Prostate gland (tissue), 2 donors: Measurements from ENCODE around the gene FITM2. TPM values are rescaled to one million over a fixed set of nuclear protein-coding genes. Genes with fewer than 3 reads are reported as not detected.

Source experiments
- DNase-seq: peaks from one replicate; pipeline ENCODE4 v3.0.0-alpha.2; 2019; ENCODE audit warnings: low spot score
- H3K27ac ChIP-seq, 2 donors: fragments of 200-600 bp; sonication (generic); 2 replicates each; pipeline ENCODE4 v1.5.1; 2017 to 2019
- H3K27me3 ChIP-seq: fragments of 200-600 bp; sonication (generic); replicated peaks from 2 replicates; pipeline ENCODE4 v1.5.1; 2019; ENCODE audit not compliant: insufficient read depth
- H3K36me3 ChIP-seq, 2 donors: fragments of 200-600 bp; sonication (generic); 1 replicate in 1 of 2; 2 replicates in 1 of 2; pipeline versions ENCODE4 v1.5.1 to v1.8.1; 2017 to 2019
- H3K4me1 ChIP-seq: fragments of 200-600 bp; sonication (generic); replicated peaks from 2 replicates; pipeline ENCODE4 v1.5.1; 2019
- H3K4me3 ChIP-seq, 2 donors: fragments of 200-600 bp; sonication (generic); 2 replicates each; pipeline ENCODE4 v1.5.1; 2017 to 2019
- H3K9me3 ChIP-seq: fragments of 200-600 bp; sonication (generic); 2 replicates; pipeline ENCODE4 v1.5.1; 2017
- CTCF ChIP-seq, 4 experiments: fragments of 200-600 bp in 2 of 4; fragments of 450-650 bp in 2 of 4; sonication (generic) in 2 of 4; IDR thresholded peaks; 1 replicate in 3 of 4; 2 replicates in 1 of 4; pipeline ENCODE4 v1.5.1; 2016 to 2019; ENCODE audit warnings: antibody characterized with exemption in 4 of 4, mild to moderate bottlenecking in 2 of 4, moderate library complexity in 2 of 4
- POLR2A ChIP-seq: fragments of 450-650 bp; IDR thresholded peaks from one replicate; pipeline ENCODE4 v1.6.1; 2016; ENCODE audit warnings: antibody characterized with exemption, mild to moderate bottlenecking
- POLR2AphosphoS5 ChIP-seq: sonication (generic); formaldehyde crosslinking; IDR thresholded peaks from one replicate; pipeline ENCODE4 v1.6.1; 2017; ENCODE audit warnings: antibody characterized with exemption
- WGBS: methylation state at CpG from one replicate; pipeline ENCODE4 v1.1.5; 2018; 5-methylcytosine and 5-hydroxymethylcytosine counted together
- intact Hi-C: fragments of 100-400 bp; cut with DNase I; formaldehyde crosslinking; loops from one replicate; pipeline ENCODE4 v1.14.2; 2022
- total RNA-seq, 2 donors: library from RNA; depleted of rRNA; stranded (reverse); fragments of >200 nt; gene quantifications; one replicate each; pipeline ENCODE4 v1.1.0, GENCODE V29; 2016

Gene FITM2, protein sequence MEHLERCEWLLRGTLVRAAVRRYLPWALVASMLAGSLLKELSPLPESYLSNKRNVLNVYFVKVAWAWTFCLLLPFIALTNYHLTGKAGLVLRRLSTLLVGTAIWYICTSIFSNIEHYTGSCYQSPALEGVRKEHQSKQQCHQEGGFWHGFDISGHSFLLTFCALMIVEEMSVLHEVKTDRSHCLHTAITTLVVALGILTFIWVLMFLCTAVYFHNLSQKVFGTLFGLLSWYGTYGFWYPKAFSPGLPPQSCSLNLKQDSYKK
- total RNA-seq, result 10 to 100 TPM; 11.6 to 24.2 TPM

DNA sequence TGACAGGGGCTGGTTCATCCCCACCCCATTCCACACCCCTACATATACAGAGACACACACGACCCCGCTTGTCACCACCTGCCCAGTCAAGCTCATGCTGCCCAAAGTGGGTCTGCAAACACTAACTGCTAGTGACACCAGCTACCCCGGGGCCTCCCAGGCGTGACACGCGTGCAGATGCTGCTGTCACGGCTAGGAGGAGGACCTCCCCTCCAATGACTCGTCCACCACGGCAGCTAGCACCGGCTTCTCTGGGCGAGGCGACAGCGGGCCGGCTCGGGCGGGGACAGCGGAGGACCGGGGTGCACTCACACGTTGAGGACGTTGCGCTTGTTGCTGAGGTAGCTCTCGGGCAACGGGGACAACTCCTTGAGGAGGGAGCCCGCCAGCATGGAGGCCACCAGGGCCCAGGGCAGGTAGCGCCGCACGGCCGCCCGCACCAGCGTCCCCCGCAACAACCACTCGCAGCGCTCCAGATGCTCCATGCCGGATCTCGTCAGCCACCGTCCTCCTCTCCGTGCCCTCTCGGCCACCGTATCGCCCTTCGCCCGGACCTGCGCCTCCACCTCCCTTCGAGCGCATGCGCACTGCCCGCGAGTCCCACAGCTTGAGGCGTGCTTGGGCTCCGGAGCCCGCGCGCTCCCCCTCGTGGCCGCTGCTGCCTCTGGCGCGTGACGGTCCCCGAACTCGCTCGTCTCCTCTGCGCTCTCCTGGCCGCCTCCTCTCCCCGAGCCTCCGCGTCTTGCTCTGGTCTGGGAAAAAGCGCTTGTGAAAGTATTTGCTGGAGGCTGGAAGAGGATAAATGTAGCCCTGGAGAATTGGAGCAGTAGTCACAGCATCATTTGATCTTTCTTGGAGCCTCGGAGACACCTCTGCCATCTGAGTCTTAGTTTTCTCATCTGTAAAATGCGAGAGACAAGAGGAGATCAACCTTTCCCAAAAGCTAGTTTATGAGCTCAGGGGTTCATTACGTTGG lies at the start of gene FITM2:
FITM2 (minus strand) TSS at position 539 of the 976 bp plus-strand sequence; CDS start at position 485, 54 bp downstream.
- WGBS, result 2% methylated on average over 68 of the region's 70 CpGs
- intact Hi-C loops, result loop anchor here (1.0 to 10.0 kb wide), 3 partner anchors 94 to 304 kb away; no protein-coding TSS in a partner anchor

DNA sequence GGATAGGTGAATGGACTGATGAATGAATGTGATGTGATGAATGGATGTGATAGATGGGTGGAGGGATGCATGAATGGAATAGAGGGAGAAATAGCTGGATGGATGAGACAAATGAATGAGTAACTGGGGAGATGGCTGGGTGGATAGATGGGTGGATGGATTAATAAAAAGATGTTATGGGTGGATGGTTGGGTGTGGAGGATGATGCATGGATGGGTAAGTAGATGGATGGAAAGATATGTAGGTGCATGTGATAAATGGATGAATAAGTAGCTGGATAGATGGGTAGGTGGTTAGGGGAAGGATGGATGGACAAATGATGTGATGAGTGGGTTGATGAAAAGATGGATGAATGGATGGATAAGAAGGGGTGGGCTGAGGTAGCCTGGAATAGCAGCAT lies 49.2 kb upstream of the FITM2 start:
- H3K36me3 ChIP-seq, result no peaks in the 10 kb centered on the region
- no peaks in the 10 kb centered on the region for H3K4me1 ChIP-seq
- peaks cover 3% of the 10 kb centered on the region for H3K27me3 ChIP-seq
- no peak overlapping the region for H3K4me3 ChIP-seq
- DNase-seq, result no peak
- H3K27ac ChIP-seq, result no peak overlapping the region
- TF ChIP-seq CTCF (IDR thresholded peaks at IDR 0.05) (no peak), POLR2AphosphoS5 (no peak), POLR2A (no peak)
- H3K9me3 ChIP-seq, result no peaks in the 10 kb centered on the region
- intact Hi-C loops, result no loop called here

More for the DNA sequence above, at the start of gene FITM2:
- H3K27me3 ChIP-seq, result no peaks in the 10 kb centered on the region
- H3K4me3 ChIP-seq, result peak within 1 kb of the TSS; percentile 68 to 92
- peak within 1 kb of the TSS; percentile 52 to 67 for H3K27ac ChIP-seq
- peaks cover 7% of the 10 kb centered on the region for H3K4me1 ChIP-seq
- no peaks in the 10 kb centered on the region for H3K36me3 ChIP-seq
- peak; percentile 97 for DNase-seq
- no peaks in the 10 kb centered on the region for H3K9me3 ChIP-seq
- peak; percentile 87 to 99 (median 98) for TF ChIP-seq CTCF (IDR thresholded peaks at IDR 0.05)
- TF ChIP-seq POLR2AphosphoS5, result peak; percentile 97
- peak; percentile 48 for TF ChIP-seq POLR2A

DNA sequence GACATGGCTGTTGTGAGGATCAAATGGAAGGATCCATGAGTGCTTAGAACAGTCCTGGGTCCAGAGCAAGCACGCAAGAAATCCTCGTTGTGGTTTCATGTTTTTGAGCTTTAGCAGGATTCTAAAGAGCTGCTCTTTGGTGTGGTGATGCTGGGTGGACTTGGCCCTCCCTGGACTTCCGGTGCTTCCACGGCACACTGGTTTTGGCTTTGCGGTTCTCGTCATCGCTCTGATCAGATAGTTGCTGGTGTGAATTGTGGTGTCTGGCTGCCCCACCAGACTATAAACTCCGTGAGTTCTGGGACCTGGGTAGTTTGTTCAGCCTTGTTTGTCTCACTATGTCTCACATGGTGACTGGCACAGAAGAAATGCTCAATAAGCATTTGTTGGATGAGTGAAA lies 47.8 kb upstream of the FITM2 start:
- WGBS, result 79% methylated on average over 8 of the region's 8 CpGs
- no peak for DNase-seq
- Histone ChIP-seq H3K27ac (no peak overlapping the region), H3K27me3 (peaks cover 3% of the 10 kb centered on the region), H3K4me3 (no peak overlapping the region), H3K4me1 (no peaks in the 10 kb centered on the region), H3K36me3 (no peaks in the 10 kb centered on the region), H3K9me3 (no peaks in the 10 kb centered on the region)
- TF ChIP-seq POLR2A, result no peak
- no peak for TF ChIP-seq POLR2AphosphoS5
- no peak for TF ChIP-seq CTCF (IDR thresholded peaks at IDR 0.05)
- intact Hi-C loops, result no loop called here

DNA sequence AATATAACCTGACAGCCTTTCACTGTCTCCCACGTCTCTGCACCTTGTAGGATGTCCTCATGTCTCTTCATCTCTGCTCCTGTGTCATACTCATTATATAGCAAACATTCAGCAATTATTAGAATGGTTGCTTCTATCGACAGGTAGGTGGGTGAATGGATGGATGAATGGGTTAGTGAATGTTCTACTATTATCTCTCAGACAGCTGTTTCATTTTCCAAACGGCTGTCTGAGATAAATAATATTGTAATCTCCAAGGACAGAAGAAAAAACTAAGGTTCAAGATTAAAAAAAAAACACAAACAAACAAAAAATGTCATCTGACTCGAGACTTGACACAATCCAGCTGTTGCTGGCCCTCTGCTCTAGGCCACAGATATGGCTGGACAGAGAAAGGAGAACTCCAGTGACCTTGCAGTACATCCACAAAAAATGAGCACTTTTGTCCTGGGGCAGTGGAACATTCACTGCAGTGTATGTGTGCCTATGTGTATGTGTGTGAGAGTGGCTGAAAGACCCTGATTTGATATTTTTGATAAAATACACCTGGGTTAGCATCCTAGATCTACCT lies 46.6 kb upstream of the FITM2 start:
- Histone ChIP-seq H3K27me3 (peaks cover 3% of the 10 kb centered on the region), H3K4me3 (no peak overlapping the region), H3K4me1 (no peaks in the 10 kb centered on the region), H3K9me3 (no peaks in the 10 kb centered on the region), H3K36me3 (no peaks in the 10 kb centered on the region), H3K27ac (no peak overlapping the region)
- intact Hi-C loops, result no loop called here
- DNase-seq, result no peak
- WGBS, result 62% methylated on average over 4 of the region's 4 CpGs
- TF ChIP-seq POLR2AphosphoS5, result no peak
- TF ChIP-seq CTCF (IDR thresholded peaks at IDR 0.05), result no peak
- TF ChIP-seq POLR2A, result no peak
